ENCODE data around the gene RBM34. TPM values are rescaled to one million over a fixed set of nuclear protein-coding genes. Genes with fewer than 3 reads are reported as not detected.

Gene RBM34
- total and polyA plus RNA-seq, 2 experiments from 2014 or later, result 54.4 to 75.4 TPM

GRCh38 chr1:235101558-235102258 is 59.3 kb downstream of the RBM34 start:
- H3K27ac ChIP-seq, result no peak overlapping the region
- TF ChIP-seq CTCF (IDR thresholded peaks at IDR 0.05; ENCODE audit: poor library complexity) (no peak), EZH2phosphoT487 (IDR thresholded peaks at IDR 0.05; ENCODE audit: low read depth, severe bottlenecking, unreplicated experiment) (no peak), EZH2 (IDR thresholded peaks at IDR 0.05; ENCODE audit: borderline replicate concordance) (no peak)
- no peaks in the 10 kb centered on the region for H3K9me3 ChIP-seq (ENCODE audit: low read depth)
- H3K4me2 ChIP-seq, result no peak overlapping the region
- no peak for DNase-seq (ENCODE audit: low spot score)
- no peaks in the 10 kb centered on the region for H3K27me3 ChIP-seq
- no peaks in the 10 kb centered on the region for H3K9me2 ChIP-seq (replicated peaks; ENCODE audit: insufficient read depth)
- no peak overlapping the region for H2AFZ ChIP-seq
- H3K4me1 ChIP-seq (ENCODE audit: insufficient read depth), result peaks cover 8% of the 10 kb centered on the region
- H3K4me3 ChIP-seq, result no peak overlapping the region
- H3K36me3 ChIP-seq (replicated peaks; ENCODE audit: insufficient read depth, low read depth), result no peaks in the 10 kb centered on the region
- WGBS (ENCODE audit: low lambda C conversion rate, missing lambda C conversion rate), result 96% methylated on average over 4 of the region's 5 CpGs
- no peaks in the 10 kb centered on the region for H3K79me2 ChIP-seq
- no peaks in the 10 kb centered on the region for H4K20me1 ChIP-seq (ENCODE audit: insufficient read depth, poor library complexity, severe bottlenecking)

- no peak overlapping the region for H3K27ac ChIP-seq
- DNase-seq (ENCODE audit: low spot score), result no peak
- H3K4me1 ChIP-seq (ENCODE audit: insufficient read depth), result peaks cover 8% of the 10 kb centered on the region
- H3K79me2 ChIP-seq, result no peaks in the 10 kb centered on the region
- no peaks in the 10 kb centered on the region for H4K20me1 ChIP-seq (ENCODE audit: insufficient read depth, poor library complexity, severe bottlenecking)
- H3K4me2 ChIP-seq, result no peak overlapping the region
- no peaks in the 10 kb centered on the region for H3K36me3 ChIP-seq (replicated peaks; ENCODE audit: insufficient read depth, low read depth)
- H3K27me3 ChIP-seq, result no peaks in the 10 kb centered on the region
- H3K9me2 ChIP-seq (replicated peaks; ENCODE audit: insufficient read depth), result no peaks in the 10 kb centered on the region
- no peak overlapping the region for H2AFZ ChIP-seq
- H3K9me3 ChIP-seq (ENCODE audit: low read depth), result no peaks in the 10 kb centered on the region
- H3K4me3 ChIP-seq, result no peak overlapping the region
- TF ChIP-seq CTCF (IDR thresholded peaks at IDR 0.05; ENCODE audit: poor library complexity), result no peak
- no peak for TF ChIP-seq EZH2phosphoT487 (IDR thresholded peaks at IDR 0.05; ENCODE audit: low read depth, severe bottlenecking, unreplicated experiment)
- TF ChIP-seq EZH2 (IDR thresholded peaks at IDR 0.05; ENCODE audit: borderline replicate concordance), result no peak
- 69% methylated on average over 13 of the region's 13 CpGs for WGBS (ENCODE audit: low lambda C conversion rate, missing lambda C conversion rate)
Measured at GRCh38 chr1:235100194-235100772, 60.8 kb downstream of the RBM34 start.

GRCh38 chr1:235098991-235099390 is 62.1 kb downstream of the RBM34 start:
- no peak overlapping the region for H3K4me3 ChIP-seq
- no peak overlapping the region for H3K4me2 ChIP-seq
- H2AFZ ChIP-seq, result no peak overlapping the region
- no peaks in the 10 kb centered on the region for H3K27me3 ChIP-seq
- no peaks in the 10 kb centered on the region for H3K79me2 ChIP-seq
- 97% methylated on average over 9 of the region's 9 CpGs for WGBS (ENCODE audit: low lambda C conversion rate, missing lambda C conversion rate)
- H3K36me3 ChIP-seq (replicated peaks; ENCODE audit: insufficient read depth, low read depth), result no peaks in the 10 kb centered on the region
- H3K9me2 ChIP-seq (replicated peaks; ENCODE audit: insufficient read depth), result no peaks in the 10 kb centered on the region
- H3K9me3 ChIP-seq (ENCODE audit: low read depth), result no peaks in the 10 kb centered on the region
- H4K20me1 ChIP-seq (ENCODE audit: insufficient read depth, poor library complexity, severe bottlenecking), result no peaks in the 10 kb centered on the region
- no peak for TF ChIP-seq EZH2 (IDR thresholded peaks at IDR 0.05; ENCODE audit: borderline replicate concordance)
- TF ChIP-seq CTCF (IDR thresholded peaks at IDR 0.05; ENCODE audit: poor library complexity), result no peak
- no peak for TF ChIP-seq EZH2phosphoT487 (IDR thresholded peaks at IDR 0.05; ENCODE audit: low read depth, severe bottlenecking, unreplicated experiment)
- H3K27ac ChIP-seq, result no peak overlapping the region
- no peaks in the 10 kb centered on the region for H3K4me1 ChIP-seq (ENCODE audit: insufficient read depth)
- DNase-seq (ENCODE audit: low spot score), result no peak

Data from hepatocyte (in vitro differentiated cells).